Choroid plexus epithelial cell (primary cell): ENCODE data around the gene PAGE2.
"Not testable (repeated sequence)": the region's sequence is repeated elsewhere in the genome, so short reads cannot be mapped to it uniquely, and the experiment has no call there.

Source experiments
- DNase-seq: peaks from one replicate; pipeline ENCODE4 v3.0.0-alpha.2; 2010; ENCODE audit warnings: low read depth
- H3K4me3 ChIP-seq: 2 replicates; pipeline ENCODE4 v1.5.1; 2011; ENCODE audit warnings: low read depth, mild to moderate bottlenecking, control low read depth, low read length, moderate library complexity
- TF ChIP-seq, protein P1 (sequence below): conservative IDR thresholded peaks from 2 replicates; pipeline ENCODE4 v1.5.1; 2011; ENCODE audit warnings: low read depth, mild to moderate bottlenecking, control low read depth, inconsistent platforms, low read length, moderate library complexity

PAGE2 gene, protein sequence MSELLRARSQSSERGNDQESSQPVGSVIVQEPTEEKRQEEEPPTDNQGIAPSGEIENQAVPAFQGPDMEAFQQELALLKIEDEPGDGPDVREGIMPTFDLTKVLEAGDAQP

DNA sequence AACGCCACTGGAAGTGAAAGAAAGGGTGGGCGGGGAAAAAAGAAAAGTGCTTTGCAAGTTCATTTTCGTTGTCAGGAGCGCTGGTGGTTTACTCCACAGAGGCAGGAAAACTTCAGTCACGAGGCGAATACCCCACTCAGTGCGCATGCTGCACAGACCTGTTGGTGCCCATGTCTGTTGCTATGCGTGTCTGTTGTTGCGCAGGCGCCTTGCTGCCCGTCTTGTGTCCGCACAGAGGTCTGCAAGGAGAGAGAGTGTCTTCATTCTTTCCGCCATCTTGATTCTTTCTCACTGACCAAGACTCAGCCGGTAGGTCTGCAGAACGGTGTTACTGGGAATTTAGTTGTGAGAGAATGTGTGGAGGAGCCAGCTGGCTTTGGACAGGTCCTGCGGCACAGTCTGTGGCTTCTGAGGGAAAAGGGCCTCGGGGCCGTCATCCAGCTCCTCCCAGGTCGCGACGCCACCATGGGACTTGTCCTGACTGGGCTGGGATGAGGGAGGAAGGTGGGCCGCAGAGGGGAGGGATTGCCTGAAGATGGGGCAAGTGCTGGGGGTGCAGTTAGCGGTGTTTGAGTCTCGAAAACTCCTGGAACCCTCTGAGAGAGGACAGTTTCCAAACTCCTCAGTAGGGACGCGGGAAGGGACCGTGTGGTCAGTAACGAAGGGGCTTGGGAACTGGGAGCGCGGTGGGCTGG is at the start of gene PAGE2:
Gene PAGE2, plus strand, starts transcription at position 224 of the 695 bp plus-strand sequence. CDS start 1,003 bp downstream, outside the sequence.
- no peak for DNase-seq
- H3K4me3 ChIP-seq, result no peak within 1 kb of the TSS
- TF ChIP-seq, protein P1, sequence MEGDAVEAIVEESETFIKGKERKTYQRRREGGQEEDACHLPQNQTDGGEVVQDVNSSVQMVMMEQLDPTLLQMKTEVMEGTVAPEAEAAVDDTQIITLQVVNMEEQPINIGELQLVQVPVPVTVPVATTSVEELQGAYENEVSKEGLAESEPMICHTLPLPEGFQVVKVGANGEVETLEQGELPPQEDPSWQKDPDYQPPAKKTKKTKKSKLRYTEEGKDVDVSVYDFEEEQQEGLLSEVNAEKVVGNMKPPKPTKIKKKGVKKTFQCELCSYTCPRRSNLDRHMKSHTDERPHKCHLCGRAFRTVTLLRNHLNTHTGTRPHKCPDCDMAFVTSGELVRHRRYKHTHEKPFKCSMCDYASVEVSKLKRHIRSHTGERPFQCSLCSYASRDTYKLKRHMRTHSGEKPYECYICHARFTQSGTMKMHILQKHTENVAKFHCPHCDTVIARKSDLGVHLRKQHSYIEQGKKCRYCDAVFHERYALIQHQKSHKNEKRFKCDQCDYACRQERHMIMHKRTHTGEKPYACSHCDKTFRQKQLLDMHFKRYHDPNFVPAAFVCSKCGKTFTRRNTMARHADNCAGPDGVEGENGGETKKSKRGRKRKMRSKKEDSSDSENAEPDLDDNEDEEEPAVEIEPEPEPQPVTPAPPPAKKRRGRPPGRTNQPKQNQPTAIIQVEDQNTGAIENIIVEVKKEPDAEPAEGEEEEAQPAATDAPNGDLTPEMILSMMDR, result no peak

DNA sequence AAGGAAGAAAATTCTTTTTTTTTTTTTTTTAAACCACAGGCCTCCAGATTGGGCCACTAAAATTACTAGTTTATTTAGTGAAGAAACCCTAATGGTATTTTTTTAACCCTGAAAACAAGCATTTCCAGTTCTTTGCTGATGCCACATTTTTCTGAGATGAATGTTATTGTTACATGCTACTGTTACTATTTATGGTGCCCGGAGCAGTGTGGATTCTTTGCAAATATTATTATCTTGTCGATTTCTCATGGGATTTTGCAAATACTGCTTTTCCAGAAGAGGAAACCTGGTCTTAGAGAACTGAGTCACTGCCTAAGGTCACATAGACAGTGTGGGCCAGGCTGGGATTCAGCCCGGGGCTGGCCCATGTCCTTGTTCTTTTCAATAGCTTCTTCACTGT is 49.3 kb upstream of the PAGE2 start:
- DNase-seq, result no peak
- H3K4me3 ChIP-seq, result no peak overlapping the region
- TF ChIP-seq, protein P1, result no peak

DNA sequence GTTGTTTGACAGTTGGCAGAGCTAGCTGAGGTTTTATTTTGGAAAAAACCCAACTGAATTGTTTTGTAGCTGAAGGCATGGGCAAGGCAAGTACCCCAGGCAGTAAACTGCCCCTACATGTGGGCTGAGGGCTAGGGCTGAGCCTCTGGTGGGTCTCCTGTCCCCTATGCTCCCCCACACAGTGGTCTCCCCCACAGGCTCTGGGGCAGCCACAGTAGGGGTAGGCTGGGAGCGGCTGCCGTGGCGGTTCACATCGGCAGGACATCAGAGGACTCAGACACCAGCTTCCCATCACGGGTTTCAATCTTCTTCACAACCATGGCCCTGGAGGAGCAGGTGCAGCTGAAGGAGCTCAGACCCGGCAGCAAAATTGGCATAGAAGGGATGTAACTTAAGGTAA is 47.3 kb upstream of the PAGE2 start:
- no peak overlapping the region for H3K4me3 ChIP-seq
- TF ChIP-seq, protein P1, result no peak
- DNase-seq, result no peak

DNA sequence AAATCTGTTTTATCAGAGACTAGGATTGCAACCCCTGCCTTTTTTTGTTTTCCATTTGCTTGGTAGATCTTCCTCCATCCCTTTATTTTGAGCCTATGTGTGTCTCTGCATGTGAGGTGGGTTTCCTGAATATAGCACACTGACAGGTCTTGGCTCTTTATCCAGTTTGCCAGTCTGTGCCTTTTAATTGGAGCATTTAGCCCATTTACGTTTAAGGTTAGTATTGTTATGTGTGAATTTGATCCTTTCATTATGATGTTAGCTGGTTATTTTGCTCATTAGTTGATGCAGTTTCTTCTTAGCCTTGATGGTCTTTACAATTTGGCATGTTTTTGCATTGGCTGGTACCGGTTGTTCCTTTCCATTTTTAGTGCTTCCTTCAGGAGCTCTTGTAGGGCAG is 38.2 kb upstream of the PAGE2 start:
- DNase-seq, result not testable (repeated sequence)

DNA sequence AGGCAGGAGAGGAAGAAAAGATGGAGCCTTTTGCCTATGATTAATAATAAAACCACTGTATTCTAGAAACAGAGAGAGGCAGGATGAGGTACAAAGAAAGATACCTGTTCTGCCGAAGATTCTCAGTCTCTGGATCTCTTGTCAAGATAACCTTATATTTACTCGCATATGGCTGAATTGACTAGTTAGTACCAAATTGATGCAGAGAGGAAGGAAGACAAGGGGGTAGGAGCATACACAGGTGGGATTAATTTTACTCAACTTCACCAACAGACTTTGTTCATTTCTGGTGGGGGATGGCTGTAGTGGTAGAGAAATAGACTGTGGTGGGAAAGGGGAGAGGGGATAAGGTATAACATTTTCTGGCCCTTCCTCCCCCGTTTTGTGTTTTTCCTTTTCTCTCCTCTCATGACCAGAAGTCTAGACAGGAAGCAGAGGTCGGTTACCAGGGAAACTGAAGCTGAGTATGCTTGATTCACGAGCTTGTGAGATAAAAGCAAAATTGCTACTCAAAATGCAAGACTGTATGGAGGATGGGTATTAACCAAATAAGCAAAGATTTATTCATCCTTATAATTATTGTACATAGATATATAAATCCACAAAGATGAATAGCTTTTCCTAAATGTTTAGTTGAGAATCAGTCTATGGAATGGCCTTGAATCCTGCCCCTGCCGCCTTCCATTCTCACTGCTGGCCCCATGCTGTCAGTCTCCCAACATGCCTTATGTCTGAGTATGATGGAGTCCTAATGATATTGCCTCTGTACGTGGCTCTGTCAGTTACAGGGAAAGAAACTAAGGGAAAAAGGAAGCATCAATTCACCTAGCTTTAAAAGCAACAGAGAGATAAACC is 31.8 kb upstream of the PAGE2 start:
- TF ChIP-seq, protein P1, result no peak
- peak overlapping the region; percentile 1 for H3K4me3 ChIP-seq
- peak; percentile 75 for DNase-seq

More for the DNA sequence above, 38.2 kb upstream of the PAGE2 start:
- not testable (repeated sequence) for H3K4me3 ChIP-seq

DNA sequence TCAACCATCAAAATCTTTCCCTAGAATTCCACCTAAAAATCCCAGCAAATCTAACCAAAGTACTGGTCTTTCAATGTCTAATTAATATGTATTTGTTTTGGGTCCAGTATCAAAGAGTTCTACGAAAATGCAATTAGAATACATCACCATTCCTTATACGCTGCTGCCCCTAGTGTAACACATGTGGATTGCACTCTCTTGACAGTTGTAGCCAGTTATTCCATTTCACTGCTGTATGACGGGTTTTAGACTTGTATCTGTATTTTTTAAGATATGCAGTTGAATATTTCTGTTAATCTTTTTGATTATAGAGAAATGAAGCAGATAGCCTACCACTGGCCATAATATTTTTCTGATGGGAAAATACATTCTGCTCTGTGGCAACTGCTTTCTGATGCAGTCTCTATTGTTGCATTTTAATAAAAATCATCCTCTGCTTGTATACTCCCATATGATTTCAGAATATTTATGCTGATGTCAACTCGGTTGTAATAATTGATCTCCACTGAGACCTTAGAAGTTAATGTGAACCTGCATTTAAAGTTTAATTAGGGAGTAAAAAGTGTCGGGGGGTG is 31.1 kb upstream of the PAGE2 start:
- DNase-seq, result peak; percentile 59
- TF ChIP-seq, protein P1, result peak; percentile 69
- peak overlapping the region; percentile 1 for H3K4me3 ChIP-seq

DNA sequence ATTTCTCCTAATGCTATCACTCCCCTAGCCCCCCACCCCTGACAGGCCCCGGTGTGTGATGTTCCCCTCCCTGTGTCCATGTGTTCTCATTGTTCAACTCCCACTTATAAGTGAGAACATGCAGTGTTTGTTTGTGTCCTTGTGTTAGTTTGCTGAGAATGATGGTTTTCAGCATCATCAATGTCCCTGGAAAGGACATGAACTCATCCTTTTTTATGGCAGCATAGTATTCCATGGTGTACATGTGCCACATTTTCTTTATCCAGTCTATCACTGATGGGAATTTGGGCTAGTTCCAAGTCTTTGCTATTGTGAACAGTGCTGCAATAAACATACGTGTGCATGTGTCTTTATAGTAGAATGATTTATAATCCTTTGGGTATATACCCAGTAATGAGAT is 21.6 kb upstream of the PAGE2 start:
- DNase-seq, H3K4me3 ChIP-seq: not testable (repeated sequence)
